IPS-11a (cell line): ENCODE measurements around the gene TMEM18.

Experiments used
- H3K4me3 ChIP-seq: one replicate; pipeline ENCODE4 v1.5.1; 2013; ENCODE audit warnings: low read depth, low read length, control low read depth

The TMEM18 gene

GRCh38 chr2:653645-654425 is 23.4 kb downstream of the TMEM18 start:
- no peak overlapping the region for H3K4me3 ChIP-seq

GRCh38 chr2:652881-653480 is 24.2 kb downstream of the TMEM18 start:
- no peak overlapping the region for H3K4me3 ChIP-seq

- no peak overlapping the region for H3K4me3 ChIP-seq
These were observed 25.2 kb downstream of the TMEM18 start for GRCh38 chr2:651951-652373.

GRCh38 chr2:650343-651310 is 26.6 kb downstream of the TMEM18 start:
- no peak overlapping the region for H3K4me3 ChIP-seq

- H3K4me3 ChIP-seq, result no peak overlapping the region
These were observed 27.5 kb downstream of the TMEM18 start for GRCh38 chr2:649426-650342.

- no peak overlapping the region for H3K4me3 ChIP-seq
These were observed 28.5 kb downstream of the TMEM18 start for GRCh38 chr2:648476-649424.

- no peak overlapping the region for H3K4me3 ChIP-seq
These were observed 29.4 kb downstream of the TMEM18 start for GRCh38 chr2:647691-648231.

- no peak overlapping the region for H3K4me3 ChIP-seq
These were observed 30.1 kb downstream of the TMEM18 start for GRCh38 chr2:647003-647560.

GRCh38 chr2:644871-645270 is 32.3 kb downstream of the TMEM18 start:
- no peak overlapping the region for H3K4me3 ChIP-seq

- no peak overlapping the region for H3K4me3 ChIP-seq
These were observed 33.4 kb downstream of the TMEM18 start for GRCh38 chr2:643761-644160.

GRCh38 chr2:643334-643733 is 33.9 kb downstream of the TMEM18 start:
- H3K4me3 ChIP-seq, result no peak overlapping the region

GRCh38 chr2:641872-642815 is 35.1 kb downstream of the TMEM18 start:
- no peak overlapping the region for H3K4me3 ChIP-seq

GRCh38 chr2:641164-641871 is 35.9 kb downstream of the TMEM18 start:
- H3K4me3 ChIP-seq, result no peak overlapping the region

GRCh38 chr2:639703-640102 is 37.5 kb downstream of the TMEM18 start:
- no peak overlapping the region for H3K4me3 ChIP-seq

GRCh38 chr2:637804-638203 is 39.4 kb downstream of the TMEM18 start:
- H3K4me3 ChIP-seq, result no peak overlapping the region

- no peak overlapping the region for H3K4me3 ChIP-seq
These were observed 39.8 kb downstream of the TMEM18 start for GRCh38 chr2:637406-637776.
